Ecto neural progenitor cell (in vitro differentiated cells): Measurements from ENCODE around the gene SLC25A34.

ENCODE experiments used
- DNase-seq: peaks from one replicate; pipeline ENCODE4 v3.0.0-alpha.2; 2018; ENCODE audit warnings: low spot score

SLC25A34 gene

GRCh38 chr1:15714406-15715136 lies 21.5 kb upstream of the SLC25A34 start:
- no peak for DNase-seq

- no peak for DNase-seq
Observed at GRCh38 chr1:15717418-15718125, 18.5 kb upstream of the SLC25A34 start.

GRCh38 chr1:15718199-15718601 lies 17.9 kb upstream of the SLC25A34 start:
- no peak for DNase-seq

- no peak for DNase-seq
Observed at GRCh38 chr1:15719381-15720120, 16.5 kb upstream of the SLC25A34 start.

GRCh38 chr1:15720861-15721260 lies 15.2 kb upstream of the SLC25A34 start:
- DNase-seq = no peak

GRCh38 chr1:15722411-15722810 lies 13.6 kb upstream of the SLC25A34 start:
- DNase-seq = no peak

- DNase-seq = no peak
Observed at GRCh38 chr1:15722836-15723532, 13.1 kb upstream of the SLC25A34 start.

GRCh38 chr1:15723631-15724246 lies 12.3 kb upstream of the SLC25A34 start:
- DNase-seq = no peak

GRCh38 chr1:15724949-15725880 lies 10.8 kb upstream of the SLC25A34 start:
- DNase-seq = no peak

GRCh38 chr1:15726508-15726907 lies 9.6 kb upstream of the SLC25A34 start:
- DNase-seq = no peak

GRCh38 chr1:15727021-15727420 lies 9.0 kb upstream of the SLC25A34 start:
- no peak for DNase-seq

- no peak for DNase-seq
Observed at GRCh38 chr1:15727424-15727823, 8.6 kb upstream of the SLC25A34 start.

GRCh38 chr1:15727866-15728534 lies 8.1 kb upstream of the SLC25A34 start:
- no peak for DNase-seq

- no peak for DNase-seq
Observed at GRCh38 chr1:15728937-15729657, 7.0 kb upstream of the SLC25A34 start.

GRCh38 chr1:15730423-15730822 lies 5.6 kb upstream of the SLC25A34 start:
- DNase-seq = no peak

- DNase-seq = no peak
Observed at GRCh38 chr1:15730936-15731335, 5.1 kb upstream of the SLC25A34 start.

- DNase-seq = no peak
Observed at GRCh38 chr1:15731735-15732685, 4.0 kb upstream of the SLC25A34 start.

GRCh38 chr1:15732686-15733081 lies 3.4 kb upstream of the SLC25A34 start:
- no peak for DNase-seq
